Activated gamma-delta T cell treated with Interleukin-2 at 50 U/mL for 16 hours (primary cell): ENCODE measurements around the gene AIRE.

Experiments
- DNase-seq: peaks from one replicate; pipeline ENCODE4 v3.0.0-alpha.2; 2020

The AIRE gene

GRCh38 chr21:44305691-44306090 is 20.0 kb downstream of the AIRE start:
- no peak for DNase-seq

- no peak for DNase-seq
Measured at GRCh38 chr21:44306936-44307704, 21.4 kb downstream of the AIRE start.

GRCh38 chr21:44310628-44311507 is 25.2 kb downstream of the AIRE start:
- no peak for DNase-seq

GRCh38 chr21:44312089-44312488 is 26.4 kb downstream of the AIRE start:
- DNase-seq = no peak

GRCh38 chr21:44312716-44313115 is 27.0 kb downstream of the AIRE start:
- no peak for DNase-seq

GRCh38 chr21:44313451-44313850 is 27.8 kb downstream of the AIRE start:
- DNase-seq = no peak

GRCh38 chr21:44314128-44314527 is 28.5 kb downstream of the AIRE start:
- no peak for DNase-seq

GRCh38 chr21:44314561-44314960 is 28.9 kb downstream of the AIRE start:
- DNase-seq = no peak

GRCh38 chr21:44315691-44316203 is 30.1 kb downstream of the AIRE start:
- no peak for DNase-seq

- no peak for DNase-seq
Measured at GRCh38 chr21:44316277-44316900, 30.7 kb downstream of the AIRE start.

GRCh38 chr21:44317241-44317782 is 31.6 kb downstream of the AIRE start:
- no peak for DNase-seq

GRCh38 chr21:44317871-44318270 is 32.2 kb downstream of the AIRE start:
- no peak for DNase-seq

GRCh38 chr21:44318489-44319285 is 33.0 kb downstream of the AIRE start:
- no peak for DNase-seq

- DNase-seq = no peak
Measured at GRCh38 chr21:44319407-44320065, 33.9 kb downstream of the AIRE start.

- no peak for DNase-seq
Measured at GRCh38 chr21:44320847-44321246, 35.2 kb downstream of the AIRE start.

GRCh38 chr21:44321846-44322450 is 36.3 kb downstream of the AIRE start:
- DNase-seq = no peak

GRCh38 chr21:44322621-44323325 is 37.1 kb downstream of the AIRE start:
- no peak for DNase-seq

GRCh38 chr21:44323591-44323990 is 37.9 kb downstream of the AIRE start:
- no peak for DNase-seq

GRCh38 chr21:44324106-44324853 is 38.6 kb downstream of the AIRE start:
- no peak for DNase-seq

GRCh38 chr21:44324854-44325107 is 39.1 kb downstream of the AIRE start:
- DNase-seq = no peak
